ENCODE measurements around the gene ARVCF.

Gene ARVCF

DNA sequence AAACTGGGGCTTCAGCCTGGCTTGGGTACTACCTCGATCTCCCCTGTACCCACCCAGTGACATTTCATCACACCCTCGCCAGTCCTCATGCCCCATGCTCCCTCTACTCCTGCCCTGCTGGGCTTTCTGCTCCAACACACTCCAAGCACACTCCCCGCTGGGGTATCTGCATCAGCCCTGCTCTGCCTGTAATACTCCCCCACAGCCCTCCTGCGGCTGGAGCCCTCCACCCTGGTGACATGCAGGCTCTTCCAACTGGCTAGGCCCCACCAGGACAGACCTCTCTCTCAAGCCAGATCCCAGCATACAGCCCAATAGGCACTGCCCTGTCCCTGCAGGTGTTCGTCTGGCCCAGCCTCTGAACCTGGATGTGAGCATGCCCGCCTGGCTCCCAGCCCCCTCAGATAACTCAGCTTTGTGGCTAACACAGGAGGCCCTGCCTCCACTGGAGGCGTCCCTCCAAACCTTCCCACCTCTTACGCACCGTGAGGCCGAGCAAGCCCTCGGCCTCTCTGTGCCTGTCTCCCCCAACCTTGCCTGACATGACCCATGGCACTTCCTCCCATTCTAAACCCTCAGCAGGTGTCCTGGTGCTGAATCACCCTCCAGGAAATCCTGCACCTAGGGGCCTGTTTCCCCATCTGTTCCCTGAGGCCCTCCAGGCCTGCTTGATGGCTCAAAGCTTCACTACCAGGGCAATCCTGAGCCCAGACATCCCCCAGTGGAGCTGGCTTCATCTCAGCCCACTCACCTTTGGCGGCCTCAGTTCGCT lies 41.5 kb downstream of the ARVCF start:
- in situ Hi-C loops (cut with HindIII; ENCODE audit: low sequenced_read_pairs) = loop anchor here (5.0 to 10.0 kb wide), 3 partner anchors 47 to 170 kb away; partner anchors contain the start of gene TANGO2

DNA sequence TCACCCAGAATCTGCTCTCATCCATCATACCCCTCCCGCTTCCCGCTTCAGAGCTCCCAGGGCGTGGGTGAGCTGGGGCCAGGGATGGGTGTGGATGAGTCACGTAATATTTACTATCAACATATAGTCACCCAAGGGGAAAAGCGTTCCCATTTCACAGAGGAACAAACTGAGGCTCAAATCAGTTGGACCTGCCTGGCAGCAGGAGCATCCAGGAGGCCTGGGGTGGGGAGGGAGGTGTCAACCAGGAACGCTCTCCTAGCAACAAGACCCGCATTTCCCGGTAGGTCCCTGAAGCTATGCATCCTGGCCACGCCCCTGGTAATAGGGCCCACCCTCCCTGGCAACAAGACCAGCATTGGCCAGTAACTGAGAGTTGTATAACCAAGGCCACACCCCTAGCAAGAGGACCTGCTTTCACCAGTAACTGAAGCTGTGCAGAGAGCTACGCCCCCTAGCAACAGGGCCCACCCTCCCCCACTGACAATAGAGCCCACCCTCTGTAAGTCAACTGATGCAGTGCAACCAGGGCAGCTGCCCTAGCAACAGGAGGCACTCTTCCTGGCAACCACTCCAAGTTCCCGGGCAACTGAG lies 42.3 kb downstream of the ARVCF start:
- in situ Hi-C loops (cut with HindIII; ENCODE audit: low sequenced_read_pairs) = loop anchor here (5.0 to 10.0 kb wide), 3 partner anchors 48 to 170 kb away; partner anchors contain the start of gene TANGO2

DNA sequence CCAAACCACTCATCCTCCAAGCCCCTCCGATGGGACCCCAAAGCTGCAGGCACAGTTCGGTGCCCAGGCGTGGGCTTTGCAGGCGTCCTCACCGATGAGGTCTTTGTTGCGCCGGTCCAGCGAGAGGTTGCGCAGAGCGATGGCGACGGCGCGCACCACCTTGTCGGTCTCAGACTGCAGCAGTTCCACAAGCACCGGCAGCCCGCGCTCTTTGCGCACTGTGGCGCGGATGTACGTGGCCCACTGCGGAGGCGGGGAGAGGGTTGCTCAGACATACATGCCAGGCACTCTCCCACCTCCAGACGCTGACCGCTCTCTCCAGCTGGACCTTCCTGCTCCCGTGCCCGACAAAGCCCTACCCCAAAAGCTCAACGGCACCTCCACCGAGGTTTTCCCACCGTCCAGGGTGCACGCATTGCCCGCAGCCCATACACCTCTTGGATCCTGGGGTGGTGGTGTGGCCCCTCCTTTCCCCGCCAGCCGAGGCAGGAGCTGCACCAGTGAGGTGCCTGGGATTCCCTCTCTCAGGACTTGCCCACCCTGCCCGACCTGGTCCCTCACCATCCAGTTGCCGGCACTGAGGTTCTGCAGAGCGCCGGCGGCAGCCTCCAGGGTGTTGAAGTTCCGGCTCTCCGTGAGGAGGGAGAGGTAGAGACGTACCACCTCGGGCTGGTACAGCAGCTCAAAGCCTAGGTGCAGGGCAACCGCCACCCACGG lies 42.9 kb downstream of the ARVCF start:
- in situ Hi-C loops (cut with HindIII; ENCODE audit: low sequenced_read_pairs) = loop anchor here (5.0 to 10.0 kb wide), 3 partner anchors 49 to 171 kb away; partner anchors contain the start of gene TANGO2

DNA sequence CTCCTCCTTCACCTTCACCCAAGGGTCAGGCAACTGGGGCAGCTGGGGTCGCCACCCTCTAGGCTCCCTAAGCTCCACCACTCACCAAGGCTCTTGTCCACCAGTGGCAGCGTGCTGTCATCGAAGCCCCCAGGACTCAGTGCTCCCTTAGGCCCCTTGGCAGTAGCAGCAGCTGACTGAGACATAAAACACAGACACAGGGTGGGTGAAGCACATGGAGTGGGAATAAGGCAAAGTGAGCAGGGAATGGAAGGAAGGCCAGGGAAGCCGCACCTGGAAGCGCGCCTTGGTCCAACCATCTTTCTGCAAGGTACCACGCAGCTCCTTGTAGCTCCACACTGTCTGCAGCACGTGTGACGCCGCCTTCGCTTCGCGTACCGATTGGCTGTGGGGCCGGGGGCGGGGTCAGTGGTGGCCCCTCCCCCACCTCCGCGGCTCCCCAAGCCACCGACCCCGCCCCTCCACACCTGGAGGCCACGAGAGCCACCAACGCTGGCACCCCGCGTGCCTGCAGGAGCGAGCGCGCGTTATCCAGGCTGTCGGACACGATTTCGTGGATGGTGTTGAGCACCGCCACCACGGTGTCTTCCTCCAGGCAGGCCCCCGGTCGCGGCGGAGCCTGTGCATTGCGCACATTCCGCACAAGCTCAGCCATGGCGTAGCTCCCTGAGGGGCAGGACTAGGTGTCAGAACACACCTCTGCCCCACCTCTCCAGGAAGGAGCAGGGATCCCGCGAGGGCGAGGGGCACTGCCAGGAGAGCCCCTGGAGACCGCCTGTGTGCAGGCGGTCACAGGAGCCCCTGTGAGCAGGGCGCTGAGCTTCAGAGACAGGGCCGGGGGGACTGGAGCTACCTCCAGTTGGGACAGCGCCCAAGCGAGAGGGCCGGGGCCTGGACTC lies 43.7 kb downstream of the ARVCF start:
- in situ Hi-C loops (cut with HindIII; ENCODE audit: low sequenced_read_pairs) = loop anchor here (5.0 to 10.0 kb wide), 3 partner anchors 49 to 172 kb away; partner anchors contain the start of gene TANGO2

DNA sequence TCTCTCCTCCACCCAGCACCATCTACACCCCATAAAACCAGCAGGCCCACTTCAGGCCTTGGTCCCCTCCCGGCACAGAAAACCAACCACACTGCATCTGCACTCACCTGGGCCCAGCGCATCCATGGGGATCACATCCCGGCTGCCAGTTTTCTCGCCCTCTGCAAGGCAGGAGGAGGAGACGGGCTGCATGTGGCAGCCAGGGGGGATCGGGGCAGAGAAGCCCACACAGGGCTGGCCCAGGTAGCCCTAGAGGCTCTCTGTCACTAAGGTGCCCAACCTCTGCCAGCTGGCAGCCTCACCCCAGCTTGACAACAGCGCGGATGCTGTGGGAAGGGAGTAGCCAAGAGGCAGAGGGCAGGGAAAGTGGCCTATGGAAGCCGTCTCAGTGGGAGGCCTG lies 44.4 kb downstream of the ARVCF start:
- in situ Hi-C loops (cut with HindIII; ENCODE audit: low sequenced_read_pairs) = loop anchor here (5.0 to 10.0 kb wide), 3 partner anchors 50 to 173 kb away; partner anchors contain the start of gene TANGO2

DNA sequence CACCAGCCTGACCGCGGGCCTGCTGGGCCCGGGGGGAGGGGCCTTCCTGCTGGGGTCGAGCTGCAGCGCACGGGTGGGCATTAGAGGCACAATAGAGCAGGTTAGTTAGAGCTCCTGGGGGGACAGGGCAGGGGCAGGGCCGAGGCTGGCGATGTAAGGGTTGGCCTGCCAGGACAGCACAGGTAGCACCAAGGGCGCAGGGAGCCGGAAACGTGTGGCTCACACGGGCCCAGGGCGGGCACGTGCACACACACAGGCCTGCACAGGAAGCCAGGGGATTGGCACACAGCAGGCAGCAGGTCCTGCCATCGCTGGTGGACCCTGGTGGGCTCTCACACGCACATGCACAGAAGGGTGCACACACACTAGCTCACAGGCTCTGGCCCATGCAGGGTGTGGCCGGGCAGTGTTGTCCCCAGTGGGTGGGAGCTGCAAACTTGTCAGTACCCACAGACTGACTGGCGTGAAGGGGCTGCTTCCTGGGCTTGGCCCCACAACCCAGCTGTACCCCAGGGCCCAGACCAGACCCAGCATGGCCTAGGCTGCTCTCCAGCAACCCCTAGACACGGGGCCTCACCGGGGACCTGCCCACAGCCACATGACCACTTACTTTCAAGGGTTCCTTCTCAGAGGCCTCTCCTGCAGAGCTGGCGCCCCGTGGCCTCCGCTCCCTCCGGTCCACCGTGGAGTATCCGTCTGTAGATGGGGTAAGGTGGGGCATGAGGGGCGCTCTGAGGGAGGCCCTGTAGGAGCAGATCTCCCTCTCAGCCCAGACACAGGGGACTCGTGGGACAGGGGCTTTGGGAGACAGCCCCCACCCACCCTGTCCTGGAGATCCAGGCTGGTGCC lies 45.1 kb downstream of the ARVCF start:
- in situ Hi-C loops (cut with HindIII; ENCODE audit: low sequenced_read_pairs) = loop anchor here (5.0 to 10.0 kb wide), 3 partner anchors 49 to 173 kb away; partner anchors contain the start of gene TANGO2

DNA sequence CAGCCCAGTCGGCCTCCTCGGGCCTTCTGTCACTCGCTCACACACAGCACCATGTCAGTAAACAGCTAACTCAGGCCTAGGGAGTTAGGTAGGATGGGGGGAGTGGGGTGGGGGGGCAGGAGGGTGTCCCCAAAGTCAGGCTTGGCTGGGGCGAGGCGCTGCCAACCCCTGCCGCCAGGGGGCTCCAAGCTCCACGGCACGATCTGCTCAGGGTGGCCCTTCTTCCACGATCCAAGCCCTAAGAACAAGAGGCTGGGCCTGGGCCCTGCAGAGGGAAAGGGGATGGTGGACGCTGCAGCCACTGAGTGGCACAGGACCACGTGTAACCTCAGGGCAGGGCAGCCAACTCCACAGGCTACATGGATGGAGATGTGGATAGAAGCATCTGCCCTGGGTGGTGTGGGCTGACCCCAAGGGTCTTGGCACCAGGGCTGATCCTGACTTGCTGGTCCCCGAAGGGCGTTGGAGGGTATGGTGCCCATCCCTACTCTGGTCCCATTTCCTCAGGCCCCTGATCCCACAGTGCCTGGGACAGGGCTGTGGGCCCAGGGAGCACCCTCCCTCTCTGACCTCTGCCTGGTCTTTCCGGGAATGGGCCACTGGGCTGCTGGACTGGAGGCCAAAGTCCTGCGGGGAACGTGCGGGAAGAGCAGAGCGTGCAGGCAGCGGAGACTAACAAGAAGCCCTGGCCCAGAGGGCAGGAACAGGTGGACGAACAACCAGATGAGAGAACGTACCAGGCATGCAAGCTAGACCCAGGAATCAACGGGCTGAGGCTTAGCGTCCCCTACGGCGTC lies 45.9 kb downstream of the ARVCF start:
- in situ Hi-C loops (cut with HindIII; ENCODE audit: low sequenced_read_pairs) = loop anchor here (5.0 to 10.0 kb wide), 3 partner anchors 48 to 174 kb away; partner anchors contain the start of gene TANGO2

DNA sequence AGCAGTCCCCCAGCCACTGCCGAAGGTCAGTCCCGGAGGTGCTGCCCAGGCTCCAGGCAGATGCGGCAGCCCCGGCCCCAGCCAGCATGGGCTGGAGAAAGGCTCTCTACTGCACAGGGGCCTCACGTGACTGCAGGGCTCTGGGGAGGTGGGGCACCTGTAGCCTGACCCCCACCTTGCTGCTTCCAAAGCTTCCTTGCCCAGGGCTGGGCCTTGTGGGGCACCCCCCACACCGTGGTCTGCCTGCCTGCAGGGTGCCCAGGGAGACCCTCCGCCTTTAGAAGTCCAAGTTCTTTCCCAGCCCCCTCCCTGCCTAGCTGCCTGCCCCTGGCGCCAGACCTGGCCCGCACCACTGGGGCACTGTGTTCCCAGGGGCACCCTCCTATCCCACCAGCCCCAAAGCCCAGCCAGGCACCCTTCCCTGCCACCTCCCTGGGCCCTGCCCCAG lies 46.6 kb downstream of the ARVCF start:
- in situ Hi-C loops (cut with HindIII; ENCODE audit: low sequenced_read_pairs) = loop anchor here (5.0 to 10.0 kb wide), 3 partner anchors 48 to 175 kb away; partner anchors contain the start of gene TANGO2

DNA sequence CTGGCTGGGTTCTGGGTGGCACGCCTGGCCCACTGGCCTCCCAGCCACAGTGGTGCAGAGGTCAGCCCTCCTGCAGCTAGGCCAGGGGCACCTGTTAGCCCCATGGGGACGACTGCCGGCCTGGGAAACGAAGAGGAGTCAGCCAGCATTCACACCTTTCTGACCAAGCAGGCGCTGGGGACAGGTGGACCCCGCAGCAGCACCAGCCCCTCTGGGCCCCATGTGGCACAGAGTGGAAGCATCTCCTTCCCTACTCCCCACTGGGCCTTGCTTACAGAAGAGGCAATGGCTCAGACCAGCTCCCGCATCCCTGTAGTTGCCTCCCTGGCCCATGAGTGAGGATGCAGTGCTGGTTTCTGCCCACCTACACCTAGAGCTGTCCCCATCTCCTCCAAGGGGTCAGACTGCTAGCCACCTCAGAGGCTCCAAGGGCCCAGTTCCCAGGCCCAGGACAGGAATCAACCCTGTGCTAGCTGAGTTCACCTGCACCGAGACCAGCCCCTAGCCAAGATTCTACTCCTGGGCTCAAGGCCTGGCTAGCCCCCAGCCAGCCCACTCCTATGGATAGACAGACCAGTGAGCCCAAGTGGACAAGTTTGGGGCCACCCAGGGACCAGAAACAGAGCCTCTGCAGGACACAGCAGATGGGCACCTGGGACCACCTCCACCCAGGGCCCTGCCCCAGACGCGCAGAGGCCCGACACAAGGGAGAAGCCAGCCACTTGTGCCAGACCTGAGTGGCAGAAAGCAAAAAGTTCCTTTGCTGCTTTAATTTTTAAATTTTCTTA lies 47.3 kb downstream of the ARVCF start:
- in situ Hi-C loops (cut with HindIII; ENCODE audit: low sequenced_read_pairs) = no loop called here

DNA sequence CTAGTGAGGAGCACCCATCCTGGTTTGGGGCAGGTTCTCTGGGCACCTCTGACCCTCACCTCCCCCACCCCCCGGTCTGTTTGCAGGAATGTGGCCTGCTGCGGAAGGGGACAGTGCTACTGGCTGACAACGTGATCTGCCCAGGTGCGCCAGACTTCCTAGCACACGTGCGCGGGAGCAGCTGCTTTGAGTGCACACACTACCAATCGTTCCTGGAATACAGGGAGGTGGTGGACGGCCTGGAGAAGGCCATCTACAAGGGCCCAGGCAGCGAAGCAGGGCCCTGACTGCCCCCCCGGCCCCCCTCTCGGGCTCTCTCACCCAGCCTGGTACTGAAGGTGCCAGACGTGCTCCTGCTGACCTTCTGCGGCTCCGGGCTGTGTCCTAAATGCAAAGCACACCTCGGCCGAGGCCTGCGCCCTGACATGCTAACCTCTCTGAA lies 48.2 kb downstream of the ARVCF start:
- in situ Hi-C loops (cut with HindIII; ENCODE audit: low sequenced_read_pairs) = no loop called here

DNA sequence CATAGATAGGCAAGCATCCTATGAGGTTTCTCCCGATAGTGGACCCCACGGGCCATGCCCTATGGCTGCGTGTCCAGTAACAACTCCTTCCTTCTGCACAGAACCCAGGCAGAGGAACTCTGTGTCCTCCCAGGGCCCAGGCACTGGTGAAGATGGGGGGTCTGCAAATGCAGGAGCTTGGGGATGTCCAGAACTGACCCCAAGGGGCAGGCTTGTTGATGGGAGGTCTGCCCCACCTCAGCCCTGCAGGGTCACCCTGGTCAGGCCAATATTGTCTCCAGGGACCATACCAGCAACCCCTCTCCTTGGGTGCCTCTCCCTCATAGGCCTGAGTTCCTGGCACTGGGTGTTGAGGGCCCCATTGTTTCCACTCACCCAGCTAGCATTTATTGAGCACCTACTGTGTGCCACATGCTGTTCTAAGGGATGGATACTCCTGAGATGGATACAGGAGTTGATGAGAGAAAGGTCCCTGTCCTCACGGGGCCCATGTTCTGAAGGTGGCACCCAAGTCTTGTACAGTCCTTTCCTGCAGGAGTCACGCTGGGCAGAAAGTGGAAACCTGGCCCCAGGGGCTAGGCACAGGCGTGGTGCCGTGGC lies 48.7 kb downstream of the ARVCF start:
- in situ Hi-C loops (cut with HindIII; ENCODE audit: low sequenced_read_pairs) = no loop called here

DNA sequence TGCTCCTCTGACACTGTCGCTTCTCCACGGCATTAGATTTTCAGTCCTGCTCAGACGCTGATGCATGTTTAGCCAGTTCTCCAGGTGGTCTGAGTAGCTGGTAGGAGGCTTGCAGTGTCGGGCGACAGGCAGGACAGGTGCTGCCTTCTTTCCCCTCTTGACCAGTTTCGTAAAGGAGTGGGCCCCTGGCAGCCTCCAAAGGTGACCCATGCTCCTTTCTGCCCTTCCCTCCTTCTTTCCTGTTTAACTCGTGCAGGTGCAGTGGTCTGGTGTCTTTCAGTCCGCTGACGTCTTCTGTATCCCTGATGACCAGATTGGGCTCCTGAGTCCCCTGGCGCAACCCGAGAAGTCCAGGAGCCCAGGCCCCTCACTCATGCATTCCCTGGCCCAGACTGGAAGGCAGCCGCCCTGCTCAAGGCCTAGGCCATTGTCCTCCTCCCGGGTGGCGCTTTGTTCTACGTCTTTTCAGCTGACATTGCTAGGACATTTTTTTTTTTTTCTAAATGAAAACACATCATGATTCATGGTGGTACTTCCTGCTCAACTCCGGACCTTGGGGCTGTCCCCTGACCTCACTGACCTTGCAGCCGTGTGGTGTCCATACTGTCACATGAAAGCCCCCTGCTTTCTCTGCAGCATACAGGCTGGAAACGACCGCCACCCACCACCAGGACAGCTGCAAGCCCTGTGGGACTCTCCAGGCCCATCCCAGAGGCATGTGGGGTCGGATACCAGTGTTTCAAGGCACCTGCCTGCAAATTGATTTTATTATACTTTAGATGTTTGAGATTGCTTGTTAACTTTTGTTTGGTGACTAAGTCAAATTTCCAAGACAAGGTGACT lies 49.5 kb downstream of the ARVCF start:
- in situ Hi-C loops (cut with HindIII; ENCODE audit: low sequenced_read_pairs) = no loop called here

DNA sequence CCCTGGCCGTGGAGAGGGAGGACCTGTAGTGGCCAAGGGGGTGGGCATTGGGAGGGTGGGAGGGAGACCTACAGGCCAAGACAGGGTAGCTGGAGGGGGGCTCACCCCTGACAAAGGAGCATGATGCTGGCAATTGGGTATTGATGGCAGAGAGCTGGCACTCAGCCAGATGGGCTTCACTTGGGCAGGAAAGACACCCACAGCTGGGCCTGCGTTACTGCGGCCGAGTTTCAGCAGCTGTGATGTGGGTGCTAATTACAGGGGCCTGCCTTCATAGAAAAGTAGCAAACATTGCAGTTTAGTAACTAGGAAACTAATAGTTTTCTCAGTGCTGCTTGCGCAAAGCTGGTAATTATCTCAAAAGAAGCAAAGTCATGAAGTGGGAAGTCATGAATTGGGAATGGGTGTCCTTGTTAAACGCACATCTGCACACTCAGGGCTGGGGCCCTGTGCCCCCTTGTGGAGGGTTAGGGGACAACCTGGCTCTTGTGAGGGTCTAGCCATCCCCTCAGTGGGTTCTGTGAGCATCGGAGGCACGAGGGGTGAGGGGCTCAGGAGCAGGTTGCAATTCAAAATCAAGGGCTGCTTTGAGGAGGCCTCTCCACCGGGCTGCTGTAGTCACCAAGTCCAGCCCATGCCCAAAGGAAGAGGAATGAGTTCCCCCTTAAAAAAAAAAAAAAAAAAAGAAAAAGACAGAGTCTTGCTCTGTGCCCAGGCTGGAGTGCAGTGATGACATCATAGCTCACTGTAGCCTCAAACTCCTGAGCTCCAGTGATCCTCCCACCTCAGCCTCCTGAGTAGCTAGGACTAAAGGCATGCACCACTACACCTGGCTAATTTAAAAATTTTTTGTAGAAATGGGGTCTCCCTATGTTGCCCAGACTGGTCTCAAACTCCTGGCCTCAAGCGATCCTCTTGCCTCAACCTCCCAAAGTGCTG lies 50.6 kb downstream of the ARVCF start:
- in situ Hi-C loops (cut with HindIII; ENCODE audit: low sequenced_read_pairs) = no loop called here

DNA sequence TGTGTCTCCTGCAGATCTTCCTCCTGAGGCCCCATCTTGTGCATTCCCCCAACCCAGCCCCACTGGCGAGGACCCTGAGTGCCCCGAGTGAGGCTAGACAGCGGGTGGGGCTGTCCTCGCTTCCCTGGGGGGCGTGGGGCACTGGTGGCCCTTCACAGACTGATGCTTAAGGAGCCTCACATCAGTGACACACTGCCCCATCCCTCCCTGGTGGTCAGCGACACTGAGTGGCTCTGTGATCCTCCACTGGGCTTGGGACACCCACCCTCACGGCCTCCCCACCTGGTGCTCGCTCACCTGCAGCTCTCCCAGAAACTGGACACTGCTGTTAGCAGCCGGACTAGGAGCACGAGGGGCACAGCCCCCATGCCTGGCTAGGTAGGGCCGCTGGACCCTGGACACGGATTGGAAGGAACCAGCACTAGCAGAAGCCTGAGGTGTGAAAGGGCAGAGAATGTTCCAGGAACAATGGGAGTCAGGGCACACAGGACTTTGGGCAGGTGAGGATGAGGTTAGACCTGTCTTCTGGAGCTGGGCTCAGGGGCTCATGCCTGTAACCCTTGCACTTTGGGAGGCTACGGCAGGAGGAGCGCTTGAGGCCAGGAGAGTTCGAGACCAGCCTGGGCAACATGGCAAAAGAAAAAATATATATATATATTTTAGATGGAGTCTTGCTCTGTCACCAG lies 51.8 kb downstream of the ARVCF start:
- in situ Hi-C loops (cut with HindIII; ENCODE audit: low sequenced_read_pairs) = no loop called here
